HG02970 (cell line): ENCODE data around the gene APBA3.

ENCODE experiments used
- ATAC-seq: cut with Tn5 transposase; IDR thresholded peaks from one replicate; pipeline ENCODE4 v1.9.1; 2021; ENCODE audit warnings: mild to moderate bottlenecking, moderate library complexity, moderate number of reproducible peaks; ENCODE audit not compliant: unreplicated experiment, low FRiP score

APBA3 gene

GRCh38 chr19:3751236-3751635, 10.3 kb downstream of the APBA3 start:
- ATAC-seq, result no peak

GRCh38 chr19:3750211-3750610, 11.3 kb downstream of the APBA3 start:
- no peak for ATAC-seq

DNA sequence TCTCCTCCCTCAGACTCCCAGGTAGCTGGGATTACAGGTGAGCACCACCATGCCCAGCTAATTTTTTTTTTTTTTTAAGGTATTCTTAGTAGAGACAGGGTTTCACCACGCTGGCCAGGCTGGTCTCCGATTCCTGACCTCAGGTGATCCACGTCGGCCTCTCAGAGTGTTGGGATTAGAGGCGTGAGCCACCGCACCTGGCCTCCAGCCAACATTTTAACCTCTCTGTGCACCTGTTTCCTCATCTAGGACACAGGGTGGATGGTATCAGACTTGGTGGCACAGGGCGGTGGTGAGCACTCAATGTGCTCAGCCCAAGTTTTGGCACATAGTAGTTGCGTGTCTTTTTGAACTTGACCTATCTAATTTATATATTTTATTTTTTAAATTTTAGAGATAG, 12.5 kb downstream of the APBA3 start:
- no peak for ATAC-seq

GRCh38 chr19:3746371-3747056, 15.0 kb downstream of the APBA3 start:
- no peak for ATAC-seq

GRCh38 chr19:3745363-3746045, 16.0 kb downstream of the APBA3 start:
- no peak for ATAC-seq

DNA sequence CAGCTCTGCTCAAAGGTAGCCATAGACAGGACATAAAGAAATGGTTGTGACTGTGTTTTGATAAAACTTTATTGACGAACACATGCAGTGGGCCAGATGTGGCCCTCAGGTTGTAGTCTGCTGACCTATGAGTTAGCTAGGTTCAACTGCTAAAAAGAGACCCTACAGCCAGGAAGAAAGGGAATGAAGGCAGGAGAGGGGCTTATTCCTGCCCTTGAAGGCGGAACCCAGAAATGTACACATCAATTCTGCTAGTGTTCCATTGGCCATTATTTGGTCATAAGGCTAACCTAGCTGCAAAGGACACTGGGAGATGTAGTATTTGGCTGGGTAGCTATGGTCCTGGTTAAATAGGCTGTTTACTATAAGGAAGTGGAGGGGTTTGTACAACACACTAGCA, 18.0 kb downstream of the APBA3 start:
- no peak for ATAC-seq

GRCh38 chr19:3740431-3740830, 21.1 kb downstream of the APBA3 start:
- no peak for ATAC-seq

- ATAC-seq, result no peak
Observed at GRCh38 chr19:3738477-3739220, 22.8 kb downstream of the APBA3 start.

DNA sequence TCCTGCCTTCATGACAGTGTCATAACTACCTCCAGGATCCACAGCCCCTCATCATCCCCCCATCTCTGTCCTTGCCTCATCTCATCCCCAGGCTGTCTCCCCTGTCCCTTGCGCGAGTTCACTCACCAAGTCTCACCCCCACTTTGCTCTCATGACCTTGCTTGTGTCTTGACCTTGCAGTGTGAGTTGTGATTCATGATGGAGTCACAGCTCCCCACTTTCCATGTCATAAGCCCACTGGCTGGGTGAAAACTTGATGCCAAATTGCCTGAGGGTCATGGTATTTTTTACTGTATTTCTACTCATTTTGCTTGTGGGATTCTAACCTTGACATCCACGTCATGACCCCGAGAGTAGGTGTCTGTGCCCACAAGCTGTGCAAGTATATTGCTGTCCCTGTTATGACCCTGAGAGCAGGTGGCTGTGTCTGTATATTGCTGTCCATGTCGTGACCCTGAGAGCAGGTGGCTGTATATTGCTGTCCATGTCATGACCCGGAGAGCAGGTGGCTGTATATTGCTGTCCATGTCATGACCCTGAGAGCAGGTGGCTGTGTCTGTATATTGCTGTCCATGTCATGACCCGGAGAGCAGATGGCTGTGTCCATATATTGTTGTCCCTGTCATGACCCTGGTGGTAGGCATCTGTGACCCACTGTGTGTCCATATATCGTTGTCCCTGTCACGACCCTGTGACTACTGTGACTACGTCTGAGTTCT, 23.8 kb downstream of the APBA3 start:
- no peak for ATAC-seq

DNA sequence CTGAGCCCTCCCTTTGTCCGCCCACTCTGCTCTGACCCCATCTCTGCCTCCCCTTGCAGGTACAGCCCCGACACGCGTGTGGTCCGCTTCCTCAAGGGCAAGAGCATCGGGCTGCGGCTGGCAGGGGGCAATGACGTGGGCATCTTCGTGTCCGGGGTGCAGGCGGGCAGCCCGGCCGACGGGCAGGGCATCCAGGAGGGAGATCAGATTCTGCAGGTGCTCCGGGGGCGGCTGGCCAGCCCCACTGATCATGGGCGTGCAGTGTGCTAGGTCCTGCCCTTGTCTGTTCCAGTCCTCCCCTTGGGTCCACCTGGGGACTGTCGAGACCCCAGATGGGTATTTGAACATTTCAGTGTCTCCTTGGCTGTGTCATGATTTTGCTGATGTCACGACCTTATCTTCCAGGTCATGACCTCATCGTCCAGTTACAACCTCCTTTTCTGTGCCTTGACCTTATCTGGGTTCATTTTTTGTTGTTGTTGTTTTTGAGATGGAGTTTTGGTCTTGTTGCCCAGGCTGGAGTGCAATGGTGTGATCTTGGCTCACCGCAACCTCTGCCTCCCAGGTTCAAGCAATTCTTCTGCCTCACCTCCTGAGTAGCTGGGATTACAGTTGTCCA, 25.3 kb downstream of the APBA3 start:
- no peak for ATAC-seq

DNA sequence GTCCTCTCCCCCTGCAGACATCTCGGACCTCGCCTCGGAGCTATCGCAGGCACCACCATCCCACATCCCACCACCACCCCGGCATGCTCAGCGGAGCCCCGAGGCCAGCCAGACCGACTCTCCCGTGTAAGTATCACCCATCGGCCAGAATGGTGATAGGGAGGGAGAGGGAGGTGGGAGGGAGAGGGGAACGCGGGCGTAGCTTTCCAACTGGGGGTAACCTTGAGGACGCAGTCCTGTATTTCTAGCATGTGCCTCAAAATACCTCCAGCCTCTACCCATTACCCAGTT, 27.2 kb downstream of the APBA3 start:
- no peak for ATAC-seq

DNA sequence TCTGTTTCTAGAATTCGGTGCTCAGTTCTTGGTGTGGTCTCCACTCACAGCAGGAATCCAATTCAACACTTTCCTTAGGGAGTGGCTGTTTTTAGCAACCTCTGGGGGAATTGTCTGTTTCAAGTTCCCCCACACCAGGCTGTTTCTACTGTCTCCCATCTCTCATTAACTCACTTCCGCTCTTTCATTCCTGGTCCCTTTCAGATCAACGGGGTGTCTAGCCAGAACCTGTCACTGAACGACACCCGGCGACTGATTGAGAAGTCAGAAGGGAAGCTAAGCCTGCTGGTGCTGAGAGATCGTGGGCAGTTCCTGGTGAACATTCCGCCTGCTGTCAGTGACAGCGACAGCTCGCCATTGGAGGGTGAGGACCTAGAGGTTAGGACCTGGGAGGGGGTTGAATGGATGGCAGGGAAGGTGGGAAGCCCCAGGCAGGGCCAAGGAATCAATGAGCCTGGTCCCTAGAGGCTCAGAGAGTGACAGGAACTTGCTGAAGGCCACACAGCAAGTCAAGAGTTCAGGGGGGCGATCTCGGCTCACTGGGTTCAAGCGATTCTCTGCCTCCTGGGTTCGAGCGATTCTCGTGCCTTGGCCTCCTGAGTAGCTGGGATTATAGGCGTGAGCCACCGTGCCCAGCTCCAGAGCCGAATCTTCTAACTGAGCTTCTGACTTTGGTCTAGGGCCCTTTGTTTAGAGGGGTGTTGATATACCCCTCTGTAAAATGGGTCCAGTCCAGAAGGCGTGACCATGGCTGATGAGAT, 27.8 kb downstream of the APBA3 start:
- ATAC-seq, result no peak

GRCh38 chr19:3732108-3732507, 29.4 kb downstream of the APBA3 start:
- no peak for ATAC-seq

- no peak for ATAC-seq
Observed at GRCh38 chr19:3730457-3730958, 31.0 kb downstream of the APBA3 start.

GRCh38 chr19:3725640-3726310, 35.7 kb downstream of the APBA3 start:
- no peak for ATAC-seq

- no peak for ATAC-seq
Observed at GRCh38 chr19:3725121-3725520, 36.4 kb downstream of the APBA3 start.

DNA sequence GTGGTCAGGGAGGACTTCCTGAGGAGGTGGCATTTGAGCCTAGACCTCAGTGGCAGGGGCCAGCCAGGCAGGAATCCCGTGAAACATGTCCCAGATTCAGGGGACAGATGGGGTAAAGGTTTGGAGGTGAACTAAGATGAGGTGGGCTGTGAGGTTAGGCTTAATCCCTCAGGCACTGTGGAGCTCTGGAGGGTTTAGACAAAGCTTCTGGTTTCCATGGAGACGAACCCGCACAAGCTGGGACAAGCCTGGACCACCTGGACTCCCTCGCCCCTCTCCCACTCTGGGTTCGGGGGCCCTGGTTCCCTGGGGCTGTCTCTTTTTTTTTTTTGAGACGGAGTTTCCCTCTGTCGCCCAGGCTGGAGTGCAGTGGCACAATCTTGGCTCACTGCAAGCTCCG, 37.6 kb downstream of the APBA3 start:
- ATAC-seq, result no peak

GRCh38 chr19:3723110-3723488, 38.4 kb downstream of the APBA3 start:
- ATAC-seq, result no peak

DNA sequence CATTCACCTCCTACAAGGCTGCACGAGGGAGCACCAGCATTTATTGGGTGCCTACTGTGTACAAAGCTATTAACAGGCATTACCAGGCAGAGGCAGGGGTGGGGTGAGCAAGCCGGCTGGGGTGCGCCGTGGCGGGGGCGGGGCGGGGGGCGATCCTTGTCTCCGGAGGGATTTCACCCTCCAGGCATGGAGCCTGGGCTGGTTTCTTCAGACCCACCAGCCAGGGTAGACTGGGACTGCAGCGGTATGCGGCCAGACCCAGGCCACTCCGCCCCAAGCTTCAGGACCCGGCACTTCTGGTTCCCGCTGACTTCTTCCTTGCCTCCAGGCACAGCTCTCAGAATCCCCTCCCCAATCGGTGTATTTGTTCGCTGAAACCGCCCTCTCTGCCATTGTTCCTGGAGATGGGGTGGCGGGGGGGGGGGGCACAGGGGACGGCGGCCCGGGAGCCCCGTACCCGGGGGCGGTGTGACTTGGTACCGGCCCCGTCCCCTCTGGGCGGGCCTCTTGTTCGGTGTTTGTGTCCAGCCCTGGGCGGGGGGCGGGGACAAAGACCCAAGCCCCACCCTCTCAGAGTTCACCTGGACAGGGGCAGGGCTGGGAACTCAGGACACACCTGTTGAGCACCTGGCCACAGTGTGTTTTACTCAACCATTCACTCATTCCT, 38.9 kb downstream of the APBA3 start:
- no peak for ATAC-seq
